Psoas muscle (tissue), 8 donors: ENCODE measurements around the gene CHD9. TPM values are rescaled to one million over a fixed set of nuclear protein-coding genes. Genes with fewer than 3 reads are reported as not detected.

Source experiments
- ATAC-seq, 4 donors: fragments of 200-7000 bp; cut with Tn5 transposase; one replicate each; pipeline ENCODE4 v1.9.1; 2020; ENCODE audit warnings: moderate library complexity in 3 of 4, mild to moderate bottlenecking in 2 of 4
- DNase-seq, 2 donors: peaks; one replicate each; pipeline ENCODE4 v3.0.0-alpha.2; 2020
- H3K27ac ChIP-seq: fragments of 200-600 bp; one replicate; pipeline ENCODE4 v1.8.0; 2022
- H3K27me3 ChIP-seq, 3 donors: fragments of 200-600 bp in 1 of 3; one replicate each; pipeline versions ENCODE4 v1.6.1 to v1.8.0; 2013 to 2022; ENCODE audit warnings: low read length in 2 of 3, mild to moderate bottlenecking in 2 of 3, moderate library complexity in 1 of 3; ENCODE audit not compliant: insufficient read depth in 3 of 3
- H3K36me3 ChIP-seq, 2 donors: fragments of 200-600 bp in 1 of 2; one replicate each; pipeline versions ENCODE4 v1.6.1 to v1.8.0; 2013 to 2022; ENCODE audit warnings: low read depth in 1 of 2, mild to moderate bottlenecking in 1 of 2, moderate library complexity in 1 of 2; ENCODE audit not compliant: insufficient read depth in 1 of 2
- H3K4me1 ChIP-seq: fragments of 200-600 bp; one replicate; pipeline ENCODE4 v1.8.0; 2022
- H3K4me3 ChIP-seq: fragments of 200-600 bp; one replicate; pipeline ENCODE4 v1.8.0; 2022; ENCODE audit warnings: mild to moderate bottlenecking
- H3K9me3 ChIP-seq: fragments of 200-600 bp; one replicate; pipeline ENCODE4 v1.8.0; 2022
- WGBS, 3 donors: extraction: QIAGEN DNeasy Blood & Tissue Kit; methylation state at CpG; one replicate each; pipeline versions ENCODE4 v1.1.6 to v1.1.7; 2013; 5-methylcytosine and 5-hydroxymethylcytosine counted together
- intact Hi-C, 2 donors: fragments of 100-400 bp; cut with DNase I; formaldehyde crosslinking; loops; one replicate each; pipeline versions ENCODE4 v1.11.0 to v1.14.2; 2022
- polyA plus RNA-seq, 3 donors: library from polyadenylated mRNA; stranded (reverse); fragments of 200-250 nt; gene quantifications; one replicate each; pipeline ENCODE4 v1.2.3, GENCODE V29; 2013
- total RNA-seq, 4 donors: library from RNA; stranded (reverse); fragmentation: NEBNext Ultra II Directional in 2 of 4; extraction: Animal tissue kit (Norgen Biotek cat#: 25700) in 2 of 4; gene quantifications; one replicate each; pipeline versions ENCODE4 v1.2.1 to v1.2.4, GENCODE V29; 2021 to 2023
- TF ChIP-seq, protein P1 (sequence below): fragments of 200-600 bp; IDR thresholded peaks from one replicate; pipeline ENCODE4 v1.8.0; 2022; ENCODE audit warnings: antibody characterized with exemption
- donor health status: healthy with polysubstance abuse.
- donor health status: DM: no; HTN: no; CAD: no; lungs with moderate emphysema.
- donor health status: Bipolar disorder and iron deficiency.
- donor health status: healthy.
- donor health status: DM: yes; HTN: yes; CAD: no.
- donor health status: DM: no; HTN: no; CAD: no.
- donor health status: DM: no; HTN: no; CAD: no.
- donor health status: DM: yes; HTN: yes; CAD: no.

CHD9 gene
- total and polyA plus RNA-seq, 7 donors = 5.8 to 47.9 (median 36.4) TPM

DNA sequence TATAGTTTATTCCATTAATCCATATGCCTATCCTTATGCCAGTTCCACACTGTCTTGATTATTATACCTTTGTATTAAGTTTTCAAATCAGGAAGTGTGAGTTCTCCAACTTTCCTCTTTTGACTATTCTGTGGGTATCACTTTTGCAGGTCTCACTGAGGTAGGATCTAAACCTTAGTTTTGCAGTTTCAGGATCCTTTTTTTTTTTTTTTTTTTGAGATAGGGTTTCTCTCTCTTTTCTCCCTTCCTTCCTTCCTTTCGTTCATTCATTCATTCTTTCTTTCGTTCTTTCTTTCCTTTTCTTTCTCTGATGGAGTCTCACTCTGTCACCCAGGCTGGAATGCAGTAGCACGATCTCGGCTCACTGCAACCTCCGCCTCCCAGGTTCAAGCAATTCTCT is 71.6 kb downstream of the CHD9 start:
- WGBS, 3 donors = 92 to 99% (median 97%) methylated on average over 5 of the region's 5 CpGs
- Histone ChIP-seq H3K36me3 (no peaks in the 10 kb centered on the region), H3K4me1 (peaks cover 7% of the 10 kb centered on the region), H3K4me3 (no peak overlapping the region), H3K9me3 (no peaks in the 10 kb centered on the region), H3K27ac (no peak overlapping the region), H3K27me3 (no peaks in the 10 kb centered on the region)
- DNase-seq (no peak), ATAC-seq (no peak)
- intact Hi-C loops = no loop called here
- TF ChIP-seq, protein P1, sequence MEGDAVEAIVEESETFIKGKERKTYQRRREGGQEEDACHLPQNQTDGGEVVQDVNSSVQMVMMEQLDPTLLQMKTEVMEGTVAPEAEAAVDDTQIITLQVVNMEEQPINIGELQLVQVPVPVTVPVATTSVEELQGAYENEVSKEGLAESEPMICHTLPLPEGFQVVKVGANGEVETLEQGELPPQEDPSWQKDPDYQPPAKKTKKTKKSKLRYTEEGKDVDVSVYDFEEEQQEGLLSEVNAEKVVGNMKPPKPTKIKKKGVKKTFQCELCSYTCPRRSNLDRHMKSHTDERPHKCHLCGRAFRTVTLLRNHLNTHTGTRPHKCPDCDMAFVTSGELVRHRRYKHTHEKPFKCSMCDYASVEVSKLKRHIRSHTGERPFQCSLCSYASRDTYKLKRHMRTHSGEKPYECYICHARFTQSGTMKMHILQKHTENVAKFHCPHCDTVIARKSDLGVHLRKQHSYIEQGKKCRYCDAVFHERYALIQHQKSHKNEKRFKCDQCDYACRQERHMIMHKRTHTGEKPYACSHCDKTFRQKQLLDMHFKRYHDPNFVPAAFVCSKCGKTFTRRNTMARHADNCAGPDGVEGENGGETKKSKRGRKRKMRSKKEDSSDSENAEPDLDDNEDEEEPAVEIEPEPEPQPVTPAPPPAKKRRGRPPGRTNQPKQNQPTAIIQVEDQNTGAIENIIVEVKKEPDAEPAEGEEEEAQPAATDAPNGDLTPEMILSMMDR = no peak

DNA sequence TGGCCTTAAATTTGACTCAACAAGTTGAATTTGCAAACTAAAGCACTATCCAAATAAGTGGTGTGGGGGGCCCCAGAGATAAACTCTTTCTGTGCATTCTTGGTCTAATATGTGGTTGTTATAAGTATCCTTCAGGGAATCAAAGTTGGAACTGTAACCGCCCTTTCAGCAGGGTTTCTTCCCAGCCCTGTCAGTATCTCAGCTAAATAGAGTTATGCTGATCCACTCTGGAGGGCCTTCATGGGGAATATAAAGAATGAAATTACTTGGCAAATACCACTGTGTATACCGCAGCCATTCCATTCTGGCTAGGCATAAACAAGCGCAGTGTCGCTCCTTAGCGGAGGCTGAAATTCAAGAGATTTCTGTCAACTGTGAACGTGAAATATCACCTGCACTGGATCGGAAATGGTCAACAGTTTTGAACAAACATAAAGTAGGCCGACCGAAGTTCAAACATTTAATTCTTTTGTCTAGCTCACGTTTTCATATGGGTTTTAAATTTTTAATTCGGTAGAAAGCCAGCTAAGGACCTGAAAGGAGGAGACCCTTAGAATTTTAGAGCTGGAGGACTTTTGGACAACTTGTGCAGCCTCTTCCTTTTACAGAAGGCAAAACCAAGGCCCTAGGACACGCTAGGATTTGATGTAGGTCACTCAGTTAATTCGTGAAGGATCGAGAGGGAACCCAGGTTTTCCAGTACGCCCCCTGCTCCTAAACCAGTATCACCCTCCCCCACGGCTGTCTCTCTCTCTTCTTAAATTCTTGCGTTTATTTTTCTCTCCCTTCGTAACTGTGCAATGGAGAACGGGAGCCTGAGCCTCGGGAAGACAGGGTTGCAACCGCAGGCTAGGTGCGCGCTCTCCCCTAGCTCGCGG is 74.7 kb downstream of the CHD9 start:
- Histone ChIP-seq H3K9me3 (no peaks in the 10 kb centered on the region), H3K4me3 (peak overlapping the region; percentile 95), H3K4me1 (peaks cover 24% of the 10 kb centered on the region), H3K36me3 (no peaks in the 10 kb centered on the region), H3K27ac (peak overlapping the region; percentile 94), H3K27me3 (no peaks in the 10 kb centered on the region)
- DNase-seq (no peak), ATAC-seq (peak in 1 of 4 donors; percentile 3)
- TF ChIP-seq, protein P1 = no peak
- intact Hi-C loops = loop anchor here (2.0 to 5.0 kb wide), 5 partner anchors 31 to 79 kb away; partner anchors contain the start of gene CHD9 (in 1 of the 2)
- 22 to 34% (median 25%) methylated on average over 25 of the region's 25 CpGs for WGBS, 3 donors

DNA sequence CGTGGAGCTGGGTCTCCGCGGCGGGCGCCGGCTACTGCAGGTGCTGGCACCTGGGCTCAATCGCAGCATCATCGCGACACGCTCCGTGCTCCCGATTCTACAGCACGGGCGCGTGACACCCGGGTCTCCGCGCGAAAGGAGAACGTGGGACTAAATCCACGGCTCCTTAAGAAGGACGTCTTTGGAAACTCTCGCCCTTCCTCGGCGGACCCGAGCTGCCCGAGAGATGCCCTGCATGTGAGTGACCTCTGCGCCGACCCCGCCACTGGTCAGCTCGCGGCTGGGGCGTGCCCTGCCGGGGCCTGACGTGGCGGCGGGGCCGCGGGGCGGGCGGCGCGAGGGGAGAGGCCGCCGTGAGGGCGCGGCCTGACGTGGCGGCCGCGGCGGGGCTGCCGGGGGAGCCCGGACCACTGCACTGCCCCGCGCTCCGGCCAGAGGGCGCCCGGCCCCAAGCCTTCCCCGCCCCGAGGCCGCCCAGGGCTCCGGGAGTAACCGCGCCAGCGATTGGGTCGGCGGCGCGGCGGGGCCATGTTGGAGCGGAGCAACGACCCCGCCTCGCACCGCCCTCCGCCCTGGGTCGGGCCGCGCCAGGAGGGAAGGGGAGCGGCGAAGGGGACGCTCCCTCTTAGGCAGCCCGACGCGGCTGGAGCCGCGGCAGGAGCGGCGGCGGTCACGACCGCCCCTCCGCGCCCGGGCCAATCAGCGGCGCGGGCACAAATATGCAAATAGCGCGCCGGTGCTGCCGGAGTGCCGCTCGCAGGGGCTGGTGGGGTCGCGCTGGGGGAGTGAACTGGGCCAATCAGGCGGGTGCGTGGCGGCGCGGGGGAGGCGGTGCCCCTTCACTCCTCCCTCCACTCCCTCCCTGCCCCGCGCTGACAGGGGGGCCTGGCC is 75.6 kb downstream of the CHD9 start:
- ATAC-seq = peak; percentile 90 to 94 (median 92)
- no peaks in the 10 kb centered on the region for H3K36me3 ChIP-seq
- peaks cover 28% of the 10 kb centered on the region for H3K4me1 ChIP-seq
- TF ChIP-seq, protein P1 = peak; percentile 81
- H3K9me3 ChIP-seq = no peaks in the 10 kb centered on the region
- WGBS, 3 donors = 0 to 1% (median 0%) methylated on average over 68 to 115 of the region's 115 CpGs
- H3K4me3 ChIP-seq = peak overlapping the region; percentile 95
- no peaks in the 10 kb centered on the region for H3K27me3 ChIP-seq
- intact Hi-C loops = loop anchor here (2.0 to 5.0 kb wide), 5 partner anchors 32 to 78 kb away; partner anchors contain the start of gene CHD9 (in 1 of the 2)
- H3K27ac ChIP-seq = peak overlapping the region; percentile 94
- peak; percentile 98 to 99 for DNase-seq

DNA sequence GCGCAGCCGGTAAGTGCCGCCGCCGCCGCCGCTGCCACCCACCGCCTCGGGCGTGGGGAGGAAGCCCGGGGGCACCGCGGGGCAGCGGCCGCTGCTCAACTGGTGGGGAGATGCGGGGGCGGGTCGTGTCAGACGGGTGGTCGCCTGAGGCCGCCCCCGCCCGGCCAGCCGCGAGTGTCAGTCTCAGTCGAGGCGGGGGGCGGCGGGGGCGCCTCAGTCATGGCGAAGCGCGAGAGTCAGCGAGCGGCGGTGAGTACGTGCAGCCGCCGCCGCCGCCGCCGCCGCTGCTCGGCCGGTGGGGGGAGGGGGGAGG is 76.2 kb downstream of the CHD9 start:
- no peaks in the 10 kb centered on the region for H3K9me3 ChIP-seq
- ATAC-seq (no peak), DNase-seq (no peak)
- H3K4me3 ChIP-seq = peak overlapping the region; percentile 95
- H3K27ac ChIP-seq = peak overlapping the region; percentile 94
- TF ChIP-seq, protein P1 = no peak
- peaks cover 28% of the 10 kb centered on the region for H3K4me1 ChIP-seq
- no peaks in the 10 kb centered on the region for H3K27me3 ChIP-seq
- WGBS, 3 donors = 0 to 1% methylated on average over 3 to 46 of the region's 46 CpGs; no CpG with 5 or more reads in 1 of the 3 donors
- H3K36me3 ChIP-seq = no peaks in the 10 kb centered on the region
- intact Hi-C loops = loop anchor here (2.0 to 5.0 kb wide), 5 partner anchors 32 to 78 kb away; partner anchors contain the start of gene CHD9 (in 1 of the 2)
